HCT116 (cell line): ENCODE measurements around the gene KSR1.

ENCODE experiments used
- EZH2 ChIP-seq: fragments of 200-600 bp; sonication (generic); IDR thresholded peaks from 2 replicates; pipeline ENCODE4 v1.6.1; 2017; ENCODE audit warnings: antibody characterized with exemption, mixed run types
- EZH2phosphoT487 ChIP-seq: fragments of 200-600 bp; IDR thresholded peaks from 2 replicates; pipeline ENCODE4 v1.6.1; 2018; ENCODE audit warnings: antibody characterized with exemption, borderline replicate concordance
- JUND ChIP-seq: IDR thresholded peaks from 2 replicates; pipeline ENCODE4 v1.6.1; 2012
- POLR2A ChIP-seq: IDR thresholded peaks from 2 replicates; pipeline ENCODE4 v1.7.0; 2011; ENCODE audit warnings: borderline replicate concordance; ENCODE audit not compliant: insufficient read depth, insufficient read length; ENCODE audit errors: extremely low read depth
- POLR2AphosphoS5 ChIP-seq: IDR thresholded peaks from 2 replicates; pipeline ENCODE4 v1.6.1; 2011; ENCODE audit warnings: mild to moderate bottlenecking, low read depth, low read length, moderate library complexity
- RAD21 ChIP-seq: IDR thresholded peaks from 2 replicates; pipeline ENCODE4 v1.6.1; 2012; ENCODE audit warnings: low read depth, mild to moderate bottlenecking
- SP1 ChIP-seq: IDR thresholded peaks from 2 replicates; pipeline ENCODE4 v1.6.1; 2012; ENCODE audit warnings: low read depth
- TF ChIP-seq, protein P1 (sequence below), 3 experiments: fragments of 200-600 bp in 1 of 3; sonication (generic) in 1 of 3; IDR thresholded peaks in 2 of 3; conservative IDR thresholded peaks in 1 of 3; 2 replicates each; pipeline ENCODE4 v1.5.1; 2012 to 2017; ENCODE audit warnings: low read depth in 2 of 3, low read length in 2 of 3, antibody characterized with exemption in 1 of 3, borderline replicate concordance in 1 of 3, control low read depth in 1 of 3, mild to moderate bottlenecking in 1 of 3, mixed read lengths in 1 of 3, mixed run types in 1 of 3, moderate library complexity in 1 of 3; ENCODE audit not compliant: insufficient read depth in 1 of 3
- TF ChIP-seq, protein P2 (sequence below): IDR thresholded peaks from 2 replicates; pipeline ENCODE4 v1.6.1; 2012
- TF ChIP-seq, protein P3 (sequence below): IDR thresholded peaks from 2 replicates; pipeline ENCODE4 v1.6.1; 2011; ENCODE audit warnings: mild to moderate bottlenecking, low read length, moderate library complexity; ENCODE audit not compliant: insufficient replicate concordance; ENCODE audit errors: extremely low read depth

DNA sequence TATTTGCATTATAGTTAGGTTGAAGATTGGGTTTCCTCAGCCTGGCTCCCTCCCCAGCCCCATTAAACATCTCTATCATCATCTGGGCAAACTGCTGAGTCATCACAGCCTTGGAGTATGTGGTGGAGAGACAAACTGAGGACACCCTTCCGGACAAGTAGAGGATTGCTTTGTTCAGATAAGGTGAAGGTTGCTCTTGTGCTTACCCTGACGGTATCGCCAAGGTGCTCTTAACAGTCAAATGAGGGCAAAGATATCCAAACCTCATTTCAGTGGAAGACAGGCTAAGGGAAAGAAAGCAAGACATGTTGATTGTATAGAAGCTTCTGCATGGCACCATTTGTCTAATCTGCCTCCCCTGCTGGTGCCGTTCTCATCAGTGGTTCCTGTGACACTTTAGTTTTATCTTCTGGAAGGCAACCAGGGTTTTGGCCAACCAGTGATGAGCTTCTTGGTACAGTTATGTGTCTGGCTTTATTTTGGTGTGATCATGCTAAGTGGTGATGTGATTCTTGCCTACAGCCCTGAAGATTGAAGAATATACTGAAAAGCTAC is 117.8 kb downstream of the KSR1 start:
- TF ChIP-seq POLR2A: no peak
- TF ChIP-seq JUND: no peak
- TF ChIP-seq, protein P1, sequence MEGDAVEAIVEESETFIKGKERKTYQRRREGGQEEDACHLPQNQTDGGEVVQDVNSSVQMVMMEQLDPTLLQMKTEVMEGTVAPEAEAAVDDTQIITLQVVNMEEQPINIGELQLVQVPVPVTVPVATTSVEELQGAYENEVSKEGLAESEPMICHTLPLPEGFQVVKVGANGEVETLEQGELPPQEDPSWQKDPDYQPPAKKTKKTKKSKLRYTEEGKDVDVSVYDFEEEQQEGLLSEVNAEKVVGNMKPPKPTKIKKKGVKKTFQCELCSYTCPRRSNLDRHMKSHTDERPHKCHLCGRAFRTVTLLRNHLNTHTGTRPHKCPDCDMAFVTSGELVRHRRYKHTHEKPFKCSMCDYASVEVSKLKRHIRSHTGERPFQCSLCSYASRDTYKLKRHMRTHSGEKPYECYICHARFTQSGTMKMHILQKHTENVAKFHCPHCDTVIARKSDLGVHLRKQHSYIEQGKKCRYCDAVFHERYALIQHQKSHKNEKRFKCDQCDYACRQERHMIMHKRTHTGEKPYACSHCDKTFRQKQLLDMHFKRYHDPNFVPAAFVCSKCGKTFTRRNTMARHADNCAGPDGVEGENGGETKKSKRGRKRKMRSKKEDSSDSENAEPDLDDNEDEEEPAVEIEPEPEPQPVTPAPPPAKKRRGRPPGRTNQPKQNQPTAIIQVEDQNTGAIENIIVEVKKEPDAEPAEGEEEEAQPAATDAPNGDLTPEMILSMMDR (IDR thresholded peaks at IDR 0.05 in 2 of 3, conservative IDR thresholded peaks at IDR 0.05 in 1 of 3; ENCODE audit: borderline replicate concordance in 1 of 3, insufficient read depth in 1 of 3, low read depth in 2 of 3, low read length in 2 of 3): no peak
- no peak for TF ChIP-seq EZH2
- no peak for TF ChIP-seq POLR2AphosphoS5
- TF ChIP-seq, protein P2, sequence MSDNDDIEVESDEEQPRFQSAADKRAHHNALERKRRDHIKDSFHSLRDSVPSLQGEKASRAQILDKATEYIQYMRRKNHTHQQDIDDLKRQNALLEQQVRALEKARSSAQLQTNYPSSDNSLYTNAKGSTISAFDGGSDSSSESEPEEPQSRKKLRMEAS: no peak
- TF ChIP-seq RAD21: no peak
- no peak for TF ChIP-seq SP1
- no peak for TF ChIP-seq EZH2phosphoT487
- TF ChIP-seq, protein P3, sequence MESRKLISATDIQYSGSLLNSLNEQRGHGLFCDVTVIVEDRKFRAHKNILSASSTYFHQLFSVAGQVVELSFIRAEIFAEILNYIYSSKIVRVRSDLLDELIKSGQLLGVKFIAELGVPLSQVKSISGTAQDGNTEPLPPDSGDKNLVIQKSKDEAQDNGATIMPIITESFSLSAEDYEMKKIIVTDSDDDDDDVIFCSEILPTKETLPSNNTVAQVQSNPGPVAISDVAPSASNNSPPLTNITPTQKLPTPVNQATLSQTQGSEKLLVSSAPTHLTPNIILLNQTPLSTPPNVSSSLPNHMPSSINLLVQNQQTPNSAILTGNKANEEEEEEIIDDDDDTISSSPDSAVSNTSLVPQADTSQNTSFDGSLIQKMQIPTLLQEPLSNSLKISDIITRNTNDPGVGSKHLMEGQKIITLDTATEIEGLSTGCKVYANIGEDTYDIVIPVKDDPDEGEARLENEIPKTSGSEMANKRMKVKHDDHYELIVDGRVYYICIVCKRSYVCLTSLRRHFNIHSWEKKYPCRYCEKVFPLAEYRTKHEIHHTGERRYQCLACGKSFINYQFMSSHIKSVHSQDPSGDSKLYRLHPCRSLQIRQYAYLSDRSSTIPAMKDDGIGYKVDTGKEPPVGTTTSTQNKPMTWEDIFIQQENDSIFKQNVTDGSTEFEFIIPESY: no peak
